ENCODE data around the gene BCAS2. TPM values are rescaled to one million over a fixed set of nuclear protein-coding genes. Genes with fewer than 3 reads are reported as not detected.

The BCAS2 gene
- total RNA-seq, 4 donors from 2014 or later = 24.8 to 38.9 (median 32.7) TPM

DNA sequence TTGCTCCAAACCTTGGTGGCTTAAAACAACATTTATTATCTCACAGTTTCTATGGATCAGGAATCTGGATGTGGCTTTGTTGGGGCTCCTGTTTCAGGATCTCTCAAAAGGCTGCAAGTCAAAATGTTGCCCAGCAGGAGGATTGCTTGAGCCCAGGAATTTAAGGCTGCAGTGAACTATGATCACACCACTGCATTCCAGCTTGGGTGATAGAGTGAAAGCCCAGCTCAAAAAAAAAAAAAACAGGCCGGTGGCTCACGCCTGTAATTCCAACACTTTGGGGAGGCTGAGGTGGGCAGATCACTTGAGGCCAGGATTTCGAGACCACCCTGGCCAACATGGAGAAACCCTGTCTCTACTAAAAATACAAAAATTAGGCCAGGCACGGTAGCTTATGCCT is 30.0 kb downstream of the BCAS2 start:
- Histone ChIP-seq H3K36me3 (no peaks in the 10 kb centered on the region), H3K27me3 (no peaks in the 10 kb centered on the region), H3K4me1 (no peaks in the 10 kb centered on the region), H3K27ac (no peak overlapping the region), H3K9me3 (no peaks in the 10 kb centered on the region), H3K4me3 (no peak overlapping the region)
- DNase-seq = no peak
- intact Hi-C loops (cut with DNase I) = no loop called here
- WGBS, 2 donors = 89 to 92% methylated on average over 4 of the region's 4 CpGs
- TF ChIP-seq, protein P1, sequence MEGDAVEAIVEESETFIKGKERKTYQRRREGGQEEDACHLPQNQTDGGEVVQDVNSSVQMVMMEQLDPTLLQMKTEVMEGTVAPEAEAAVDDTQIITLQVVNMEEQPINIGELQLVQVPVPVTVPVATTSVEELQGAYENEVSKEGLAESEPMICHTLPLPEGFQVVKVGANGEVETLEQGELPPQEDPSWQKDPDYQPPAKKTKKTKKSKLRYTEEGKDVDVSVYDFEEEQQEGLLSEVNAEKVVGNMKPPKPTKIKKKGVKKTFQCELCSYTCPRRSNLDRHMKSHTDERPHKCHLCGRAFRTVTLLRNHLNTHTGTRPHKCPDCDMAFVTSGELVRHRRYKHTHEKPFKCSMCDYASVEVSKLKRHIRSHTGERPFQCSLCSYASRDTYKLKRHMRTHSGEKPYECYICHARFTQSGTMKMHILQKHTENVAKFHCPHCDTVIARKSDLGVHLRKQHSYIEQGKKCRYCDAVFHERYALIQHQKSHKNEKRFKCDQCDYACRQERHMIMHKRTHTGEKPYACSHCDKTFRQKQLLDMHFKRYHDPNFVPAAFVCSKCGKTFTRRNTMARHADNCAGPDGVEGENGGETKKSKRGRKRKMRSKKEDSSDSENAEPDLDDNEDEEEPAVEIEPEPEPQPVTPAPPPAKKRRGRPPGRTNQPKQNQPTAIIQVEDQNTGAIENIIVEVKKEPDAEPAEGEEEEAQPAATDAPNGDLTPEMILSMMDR (IDR thresholded peaks at IDR 0.05) = no peak
- no peak for TF ChIP-seq POLR2A (IDR thresholded peaks at IDR 0.05)

DNA sequence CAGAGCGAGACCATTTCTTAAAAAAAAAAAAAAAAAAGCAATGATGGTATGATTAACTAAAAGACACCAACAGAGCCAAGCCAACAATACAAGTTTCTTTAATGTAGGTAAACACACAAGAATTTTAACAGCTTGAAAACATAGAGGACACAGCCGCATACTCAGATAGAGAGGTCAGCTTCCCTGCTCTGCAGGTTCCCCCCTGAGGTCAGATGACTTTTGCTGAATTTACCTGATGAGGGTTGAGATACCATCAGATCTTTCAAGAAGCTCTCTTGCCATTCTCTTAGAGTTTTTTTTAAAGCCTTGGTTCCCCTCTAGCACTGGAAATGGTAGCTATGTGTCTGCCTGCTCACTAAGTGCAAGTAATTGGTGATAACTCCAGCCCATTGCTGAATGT is 31.1 kb downstream of the BCAS2 start:
- H3K27ac ChIP-seq = no peak overlapping the region
- H3K9me3 ChIP-seq = no peaks in the 10 kb centered on the region
- WGBS, 2 donors = 82 to 95% methylated on average over 2 of the region's 2 CpGs
- no peaks in the 10 kb centered on the region for H3K36me3 ChIP-seq
- H3K4me3 ChIP-seq = no peak overlapping the region
- no peak for DNase-seq
- no peak for TF ChIP-seq POLR2A (IDR thresholded peaks at IDR 0.05)
- intact Hi-C loops (cut with DNase I) = no loop called here
- no peaks in the 10 kb centered on the region for H3K27me3 ChIP-seq
- H3K4me1 ChIP-seq = no peaks in the 10 kb centered on the region

DNA sequence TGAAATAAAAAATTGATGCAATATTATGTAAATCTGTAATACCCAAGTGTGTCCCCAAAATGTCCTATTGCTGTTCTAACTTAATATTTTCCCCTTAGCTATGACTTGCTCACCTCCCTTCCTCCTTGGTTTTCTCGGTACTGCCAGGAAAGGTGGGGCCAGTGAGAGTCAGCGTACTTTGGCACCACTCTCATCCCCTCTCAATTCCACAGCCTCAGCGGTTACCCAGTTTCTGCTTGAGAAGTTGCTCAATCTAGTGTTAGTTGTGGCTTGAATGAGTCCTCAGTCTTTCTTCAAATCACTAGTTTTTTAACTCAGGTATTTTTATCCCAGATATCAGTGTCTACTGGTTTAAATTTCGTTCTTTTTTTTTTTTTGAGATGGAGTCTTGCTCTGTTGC is 32.3 kb downstream of the BCAS2 start:
- no peaks in the 10 kb centered on the region for H3K36me3 ChIP-seq
- TF ChIP-seq, protein P1 (IDR thresholded peaks at IDR 0.05) = no peak
- DNase-seq = no peak
- no peak overlapping the region for H3K27ac ChIP-seq
- H3K4me3 ChIP-seq = no peak overlapping the region
- H3K27me3 ChIP-seq = no peaks in the 10 kb centered on the region
- intact Hi-C loops (cut with DNase I) = no loop called here
- 38 to 47% methylated on average over 4 of the region's 4 CpGs for WGBS, 2 donors
- H3K4me1 ChIP-seq = no peaks in the 10 kb centered on the region
- H3K9me3 ChIP-seq = no peaks in the 10 kb centered on the region

DNA sequence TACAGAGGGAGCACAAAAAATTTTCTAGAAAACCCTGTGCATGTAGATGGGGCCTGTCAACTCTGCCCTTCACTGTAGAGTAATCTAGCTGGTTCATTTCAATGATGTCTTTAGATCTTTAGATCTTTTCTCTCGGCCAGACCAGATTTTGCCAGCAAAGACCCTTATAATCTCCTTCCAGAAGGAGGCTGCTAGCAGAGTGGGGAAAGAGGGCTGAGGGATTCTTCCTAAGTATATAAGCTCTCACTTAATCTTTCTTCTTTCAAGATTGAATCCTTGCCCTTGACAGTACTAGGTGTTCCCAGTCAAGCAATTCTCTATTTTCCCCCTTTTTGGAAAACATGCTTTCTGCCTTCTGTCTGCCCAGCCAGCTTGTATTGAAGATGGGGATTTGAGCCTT is 34.3 kb downstream of the BCAS2 start:
- no peaks in the 10 kb centered on the region for H3K4me1 ChIP-seq
- DNase-seq = no peak
- no peak overlapping the region for H3K4me3 ChIP-seq
- no peak overlapping the region for H3K27ac ChIP-seq
- no peaks in the 10 kb centered on the region for H3K9me3 ChIP-seq
- 67 to 83% methylated on average over 1 of the region's 1 CpG for WGBS, 2 donors
- TF ChIP-seq, protein P1 (IDR thresholded peaks at IDR 0.05) = no peak
- TF ChIP-seq POLR2A (IDR thresholded peaks at IDR 0.05) = no peak
- intact Hi-C loops (cut with DNase I) = no loop called here
- H3K36me3 ChIP-seq = no peaks in the 10 kb centered on the region
- H3K27me3 ChIP-seq = no peaks in the 10 kb centered on the region

DNA sequence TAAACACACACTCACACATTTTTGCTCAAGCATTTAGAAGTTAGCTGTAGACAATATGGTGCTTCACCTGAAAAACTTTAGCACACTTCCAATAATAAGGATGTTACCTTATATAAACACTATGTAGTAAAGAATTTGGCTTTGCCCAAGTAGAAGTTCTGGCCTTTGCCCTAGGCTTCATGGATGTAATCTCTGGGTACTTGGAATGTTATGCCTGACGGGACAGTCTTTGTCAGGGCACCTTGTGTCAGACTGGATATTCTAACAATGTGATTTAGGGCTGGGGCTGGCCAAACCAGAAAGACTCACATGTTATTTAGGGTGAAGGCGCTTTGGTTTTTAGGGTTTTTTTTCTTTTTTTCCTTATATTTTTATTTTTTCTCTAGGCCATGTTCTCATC is 35.6 kb downstream of the BCAS2 start:
- TF ChIP-seq, protein P1 (IDR thresholded peaks at IDR 0.05) = no peak
- no peak for TF ChIP-seq POLR2A (IDR thresholded peaks at IDR 0.05)
- Histone ChIP-seq H3K9me3 (no peaks in the 10 kb centered on the region), H3K36me3 (no peaks in the 10 kb centered on the region), H3K27ac (no peak overlapping the region), H3K27me3 (no peaks in the 10 kb centered on the region), H3K4me1 (no peaks in the 10 kb centered on the region), H3K4me3 (no peak overlapping the region)
- 79 to 81% methylated on average over 2 of the region's 2 CpGs for WGBS, 2 donors
- no peak for DNase-seq
- intact Hi-C loops (cut with DNase I) = no loop called here

DNA sequence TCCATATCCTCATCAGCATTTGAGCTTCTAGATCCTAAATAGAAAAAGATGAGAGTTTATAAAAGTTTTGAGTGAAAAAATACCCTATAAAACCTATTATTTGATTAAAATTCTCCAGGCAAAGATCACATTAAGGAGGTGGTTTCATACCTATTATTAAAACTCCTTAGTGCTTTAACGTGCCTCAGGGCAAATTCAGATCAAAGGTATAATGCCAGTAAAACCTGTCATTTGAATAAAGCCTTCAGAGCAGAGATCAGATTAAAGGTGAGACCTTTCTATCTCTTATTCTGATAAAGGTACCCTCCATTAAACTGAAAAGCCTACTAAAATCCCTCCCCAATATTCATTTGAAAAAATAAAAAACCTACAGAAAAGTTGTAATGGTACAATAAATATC is 36.1 kb downstream of the BCAS2 start:
- Histone ChIP-seq H3K9me3 (no peaks in the 10 kb centered on the region), H3K27ac (no peak overlapping the region), H3K36me3 (no peaks in the 10 kb centered on the region), H3K4me3 (no peak overlapping the region), H3K4me1 (no peaks in the 10 kb centered on the region), H3K27me3 (no peaks in the 10 kb centered on the region)
- 32 to 44% methylated on average over 1 of the region's 1 CpG for WGBS, 2 donors
- intact Hi-C loops (cut with DNase I) = no loop called here
- DNase-seq = no peak
- no peak for TF ChIP-seq POLR2A (IDR thresholded peaks at IDR 0.05)
- TF ChIP-seq, protein P1 (IDR thresholded peaks at IDR 0.05) = no peak

Data from esophagus squamous epithelium (tissue), 5 donors.